Mesenteric fat pad (tissue), 1 donor: Measurements from ENCODE around the gene RUSC1. TPM values are rescaled to one million over a fixed set of nuclear protein-coding genes. Genes with fewer than 3 reads are reported as not detected.

Source experiments
- microRNA-seq: library from miRNA; unstranded; fragments of <30 nt; microRNA quantifications from one replicate; pipeline ENCODE4 v1.2.0, GENCODE V29; 2020; ENCODE audit warnings: borderline number of aligned reads
- total RNA-seq: library from RNA; stranded (reverse); fragmentation: NEBNext Ultra II Directional; extraction: Animal tissue kit (Norgen Biotek cat#: 25700); gene quantifications from one replicate; pipeline ENCODE4 v1.2.1, GENCODE V29; 2021
- donor health status: DM: yes; HTN: yes; CAD: no.

The RUSC1 gene
- total RNA-seq, 1 donor from 2014 or later = 20.8 TPM

Small RNAs within 50 kb of the gene (microRNA-seq; reads per million reads assigned to microRNA genes)
- gene MIR555 = not detected

Other genes with a start within 250 kb of the RUSC1 start
- 0.58 TPM for gene EFNA3, start 242.1 kb upstream of the RUSC1 start, total RNA-seq
- gene EFNA1, start 193.0 kb upstream of the RUSC1 start, total RNA-seq = 17.8 TPM
- 30.2 TPM for gene SLC50A1, start 185.0 kb upstream of the RUSC1 start, total RNA-seq
- gene DPM3, start 180.4 kb upstream of the RUSC1 start, total RNA-seq = 76.2 TPM
- 155 TPM for gene KRTCAP2, start 147.6 kb upstream of the RUSC1 start, total RNA-seq
- gene TRIM46, start 147.0 kb upstream of the RUSC1 start, total RNA-seq = 0.22 TPM
- 17.9 TPM for gene THBS3, start 113.0 kb upstream of the RUSC1 start, total RNA-seq
- 40.0 TPM for gene MTX1, start 112.2 kb upstream of the RUSC1 start, total RNA-seq
- gene ENTREP3, start 65.4 kb upstream of the RUSC1 start, total RNA-seq = 25.2 TPM
- 69.7 TPM for gene SCAMP3, start 58.5 kb upstream of the RUSC1 start, total RNA-seq
- 34.7 TPM for gene CLK2, start 47.4 kb upstream of the RUSC1 start, total RNA-seq
- 3.3 TPM for gene HCN3, start 43.4 kb upstream of the RUSC1 start, total RNA-seq
- not detected for gene PKLR, start 19.5 kb upstream of the RUSC1 start, total RNA-seq
- gene FDPS, start 12.0 kb upstream of the RUSC1 start, total RNA-seq = 91.7 TPM
- gene ASH1L, start 241.9 kb downstream of the RUSC1 start, total RNA-seq = 65.3 TPM